OCI-LY3 (cell line): Measurements from ENCODE around the gene SLC9C1.

ENCODE experiments used
- EZH2phosphoT487 ChIP-seq: fragments of 200-600 bp; shearing (Covaris generic); IDR thresholded peaks from 2 replicates; pipeline ENCODE4 v1.6.1; 2018; ENCODE audit warnings: antibody characterized with exemption, mixed run types, low read depth
- TF ChIP-seq, protein P1 (sequence below): fragments of 200-600, 300-600 bp; sonication (generic); IDR thresholded peaks from 2 replicates; pipeline ENCODE4 v1.5.1; 2014; ENCODE audit warnings: antibody characterized with exemption, low read length, low read depth

DNA sequence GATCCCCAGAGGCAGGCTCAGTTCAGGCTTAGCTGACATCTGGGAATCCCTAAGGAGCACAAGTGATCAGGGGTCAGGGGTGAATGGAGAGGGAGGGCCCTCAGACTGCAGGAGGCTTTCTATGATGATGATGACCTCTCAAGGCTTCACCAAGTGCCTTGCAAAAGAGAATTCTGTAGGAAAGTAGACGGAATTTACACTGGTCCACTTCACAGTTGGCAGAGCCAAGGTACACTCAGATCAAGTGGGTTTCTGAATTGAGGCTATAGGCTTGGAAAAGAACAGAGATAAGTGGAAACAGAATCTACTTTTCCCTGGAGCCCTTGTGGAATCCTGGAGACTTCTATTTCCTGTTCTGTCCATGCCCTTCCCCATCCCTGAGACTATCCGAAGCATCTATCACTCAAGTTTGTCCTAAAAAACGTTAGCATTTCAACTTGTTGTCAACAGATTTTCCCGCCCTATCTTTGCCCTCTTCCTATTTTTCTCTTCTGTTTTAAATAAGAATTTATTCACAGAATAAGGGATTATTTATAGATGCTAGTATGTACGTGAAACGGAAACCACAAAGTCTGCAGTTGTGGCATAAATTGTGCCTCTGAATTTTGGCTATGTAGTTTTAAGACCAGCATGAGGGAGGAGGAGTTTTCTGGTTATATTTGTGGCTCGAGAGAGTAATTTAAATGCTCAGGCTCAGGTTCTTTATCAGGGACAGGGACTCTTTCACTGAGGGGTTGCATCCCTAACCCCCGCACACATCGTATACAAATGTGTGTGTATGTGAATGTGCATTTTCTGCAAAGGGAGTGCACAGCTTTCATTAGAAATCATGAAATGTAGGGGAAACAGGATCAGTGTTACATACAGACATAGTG lies 173.8 kb downstream of the SLC9C1 start:
- TF ChIP-seq, protein P1, sequence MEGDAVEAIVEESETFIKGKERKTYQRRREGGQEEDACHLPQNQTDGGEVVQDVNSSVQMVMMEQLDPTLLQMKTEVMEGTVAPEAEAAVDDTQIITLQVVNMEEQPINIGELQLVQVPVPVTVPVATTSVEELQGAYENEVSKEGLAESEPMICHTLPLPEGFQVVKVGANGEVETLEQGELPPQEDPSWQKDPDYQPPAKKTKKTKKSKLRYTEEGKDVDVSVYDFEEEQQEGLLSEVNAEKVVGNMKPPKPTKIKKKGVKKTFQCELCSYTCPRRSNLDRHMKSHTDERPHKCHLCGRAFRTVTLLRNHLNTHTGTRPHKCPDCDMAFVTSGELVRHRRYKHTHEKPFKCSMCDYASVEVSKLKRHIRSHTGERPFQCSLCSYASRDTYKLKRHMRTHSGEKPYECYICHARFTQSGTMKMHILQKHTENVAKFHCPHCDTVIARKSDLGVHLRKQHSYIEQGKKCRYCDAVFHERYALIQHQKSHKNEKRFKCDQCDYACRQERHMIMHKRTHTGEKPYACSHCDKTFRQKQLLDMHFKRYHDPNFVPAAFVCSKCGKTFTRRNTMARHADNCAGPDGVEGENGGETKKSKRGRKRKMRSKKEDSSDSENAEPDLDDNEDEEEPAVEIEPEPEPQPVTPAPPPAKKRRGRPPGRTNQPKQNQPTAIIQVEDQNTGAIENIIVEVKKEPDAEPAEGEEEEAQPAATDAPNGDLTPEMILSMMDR, result no peak
- no peak for TF ChIP-seq EZH2phosphoT487
